ENCODE measurements around the gene NINL.

Gene NINL

GRCh38 chr20:25407311-25408169 lies 177.8 kb downstream of the NINL start, which contains the start of gene GINS1:
Gene GINS1 (plus strand): TSS chr20:25407673. CDS start chr20:25407821, 148 bp downstream.
- peak; percentile 93 for DNase-seq (ENCODE audit: low spot score)
